T-helper 2 cell treated with Interferon-gamma antibody and Interleukin-4, amounts not matched to agents 5 μg/mL and 100 μg/mL, for 36 hours (primary cell): Measurements from ENCODE around the gene NCAPD2.

ENCODE experiments used
- DNase-seq: peaks from one replicate; pipeline ENCODE4 v3.0.0; 2021; ENCODE audit warnings: low spot score
- H3K27ac Mint-ChIP-seq: one replicate; pipeline ENCODE4 v1.8.0; 2021; ENCODE audit warnings: mild to moderate bottlenecking, mixed read lengths
- H3K27me3 Mint-ChIP-seq: one replicate; pipeline ENCODE4 v1.8.0; 2021; ENCODE audit warnings: low read depth, mixed read lengths
- H3K36me3 Mint-ChIP-seq: one replicate; pipeline ENCODE4 v1.8.0; 2021; ENCODE audit warnings: low read depth, mixed read lengths
- H3K4me1 Mint-ChIP-seq: one replicate; pipeline ENCODE4 v1.8.0; 2021; ENCODE audit warnings: low read depth, mixed read lengths
- H3K4me3 Mint-ChIP-seq: one replicate; pipeline ENCODE4 v1.8.0; 2022; ENCODE audit warnings: mild to moderate bottlenecking, moderate library complexity, mixed read lengths
- H3K9me3 Mint-ChIP-seq: one replicate; pipeline ENCODE4 v1.8.0; 2021; ENCODE audit warnings: mixed read lengths

Gene NCAPD2

DNA sequence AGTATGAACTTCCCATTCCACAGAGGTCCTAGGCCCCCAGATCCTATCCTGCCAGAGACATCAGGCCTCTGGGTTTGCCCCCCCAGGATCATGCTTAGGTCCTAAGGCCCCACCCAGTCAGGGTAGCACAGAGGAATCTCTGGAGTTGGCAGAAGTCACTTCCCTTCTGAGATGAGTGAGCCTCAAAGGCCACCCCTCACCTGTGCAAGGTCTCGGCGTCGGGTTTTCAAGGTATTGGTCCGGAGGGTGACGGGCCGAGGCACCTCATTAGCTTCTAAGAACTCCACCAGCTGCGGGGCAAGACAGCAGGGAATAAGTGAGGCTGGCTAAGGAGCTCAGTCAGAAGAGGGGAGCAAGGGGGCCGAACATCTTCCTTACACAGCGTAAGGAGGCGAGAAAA, 69.0 kb downstream of the NCAPD2 start:
- Mint-ChIP-seq H3K27ac (no peak overlapping the region), H3K9me3 (no peaks in the 10 kb centered on the region), H3K4me1 (peaks cover 24% of the 10 kb centered on the region), H3K27me3 (no peaks in the 10 kb centered on the region), H3K36me3 (peaks cover 74% of the 10 kb centered on the region), H3K4me3 (no peak overlapping the region)
- DNase-seq: no peak

GRCh38 chr12:6563448-6564050, 69.6 kb downstream of the NCAPD2 start:
- peaks cover 73% of the 10 kb centered on the region for H3K36me3 Mint-ChIP-seq
- H3K4me3 Mint-ChIP-seq: no peak overlapping the region
- H3K27ac Mint-ChIP-seq: peak overlapping the region; percentile 6
- peaks cover 17% of the 10 kb centered on the region for H3K4me1 Mint-ChIP-seq
- H3K27me3 Mint-ChIP-seq: no peaks in the 10 kb centered on the region
- H3K9me3 Mint-ChIP-seq: no peaks in the 10 kb centered on the region
- DNase-seq: peak; percentile 31

DNA sequence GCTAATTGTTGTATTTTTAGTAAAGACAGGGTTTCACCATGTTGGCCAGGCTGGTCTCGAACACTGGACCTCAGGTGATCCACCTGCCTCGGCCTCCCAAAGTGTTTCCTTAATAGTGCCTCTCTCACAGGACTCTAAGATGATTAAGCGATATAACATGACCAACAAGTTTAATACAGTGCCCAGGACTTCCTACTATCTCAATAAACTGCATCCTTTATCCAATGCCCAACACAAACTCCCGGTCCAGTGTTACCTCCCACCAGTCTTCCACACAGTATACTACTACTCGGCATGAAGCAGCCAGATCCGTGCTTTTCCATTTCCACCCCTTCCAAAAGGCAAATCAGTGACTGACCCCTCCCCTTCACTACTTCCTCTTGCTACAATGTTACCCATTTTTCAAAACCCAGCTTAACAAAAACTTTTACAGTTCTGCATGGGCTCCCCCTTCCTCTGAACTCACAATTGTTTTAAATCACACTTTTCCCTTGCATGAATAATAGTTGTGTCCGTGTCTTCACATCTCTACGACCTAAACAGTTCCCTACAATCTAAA, 73.3 kb downstream of the NCAPD2 start:
- no peaks in the 10 kb centered on the region for H3K9me3 Mint-ChIP-seq
- H3K27ac Mint-ChIP-seq: peak overlapping the region; percentile 98
- H3K27me3 Mint-ChIP-seq: no peaks in the 10 kb centered on the region
- H3K4me3 Mint-ChIP-seq: peak overlapping the region; percentile 98
- peaks cover 25% of the 10 kb centered on the region for H3K4me1 Mint-ChIP-seq
- H3K36me3 Mint-ChIP-seq: peaks cover 66% of the 10 kb centered on the region
- no peak for DNase-seq

DNA sequence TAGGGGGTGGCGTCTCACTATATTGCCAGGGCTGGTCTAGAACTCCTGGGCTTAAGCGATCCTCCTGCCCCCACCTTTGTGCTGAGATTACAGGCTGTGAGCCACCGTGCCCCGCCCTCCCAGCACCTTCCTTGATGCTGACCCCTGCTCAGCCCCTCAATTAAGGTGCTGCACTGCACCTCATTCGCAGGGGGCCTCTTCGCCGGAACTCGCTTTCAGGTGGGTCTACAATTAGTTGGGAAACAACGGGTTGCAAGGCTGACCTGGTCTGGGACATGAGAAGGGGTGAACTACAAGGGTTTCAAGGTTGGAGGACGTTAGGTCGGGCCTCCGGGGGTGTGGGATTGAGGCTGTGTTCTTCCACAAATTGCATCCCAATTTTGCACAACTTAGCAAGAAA, 75.4 kb downstream of the NCAPD2 start:
- Mint-ChIP-seq H3K27me3 (no peaks in the 10 kb centered on the region), H3K9me3 (no peaks in the 10 kb centered on the region), H3K27ac (no peak overlapping the region), H3K36me3 (peaks cover 64% of the 10 kb centered on the region), H3K4me3 (peak overlapping the region; percentile 64), H3K4me1 (peaks cover 19% of the 10 kb centered on the region)
- no peak for DNase-seq

DNA sequence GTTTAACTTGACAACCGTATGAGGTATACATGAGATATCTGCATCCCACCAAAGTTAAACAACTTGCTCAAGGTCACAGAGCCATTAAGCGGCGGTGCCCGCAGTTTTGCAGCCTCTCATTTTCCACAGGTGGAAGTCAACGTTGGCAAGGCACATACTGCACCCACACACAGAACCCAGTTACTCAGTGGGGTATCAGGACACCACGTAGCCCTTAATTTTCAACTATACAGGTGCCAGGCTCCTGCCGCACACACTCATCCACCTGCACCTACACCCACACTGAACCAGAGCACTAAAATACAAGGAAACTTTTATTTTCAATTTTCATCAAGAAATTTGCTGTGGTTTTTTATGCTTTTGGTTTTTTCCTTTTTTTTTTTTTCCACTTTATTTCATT, 75.9 kb downstream of the NCAPD2 start:
- peaks cover 19% of the 10 kb centered on the region for H3K4me1 Mint-ChIP-seq
- no peak for DNase-seq
- peak overlapping the region; percentile 64 for H3K4me3 Mint-ChIP-seq
- no peaks in the 10 kb centered on the region for H3K9me3 Mint-ChIP-seq
- H3K36me3 Mint-ChIP-seq: peaks cover 64% of the 10 kb centered on the region
- no peaks in the 10 kb centered on the region for H3K27me3 Mint-ChIP-seq
- peak overlapping the region; percentile 16 for H3K27ac Mint-ChIP-seq

DNA sequence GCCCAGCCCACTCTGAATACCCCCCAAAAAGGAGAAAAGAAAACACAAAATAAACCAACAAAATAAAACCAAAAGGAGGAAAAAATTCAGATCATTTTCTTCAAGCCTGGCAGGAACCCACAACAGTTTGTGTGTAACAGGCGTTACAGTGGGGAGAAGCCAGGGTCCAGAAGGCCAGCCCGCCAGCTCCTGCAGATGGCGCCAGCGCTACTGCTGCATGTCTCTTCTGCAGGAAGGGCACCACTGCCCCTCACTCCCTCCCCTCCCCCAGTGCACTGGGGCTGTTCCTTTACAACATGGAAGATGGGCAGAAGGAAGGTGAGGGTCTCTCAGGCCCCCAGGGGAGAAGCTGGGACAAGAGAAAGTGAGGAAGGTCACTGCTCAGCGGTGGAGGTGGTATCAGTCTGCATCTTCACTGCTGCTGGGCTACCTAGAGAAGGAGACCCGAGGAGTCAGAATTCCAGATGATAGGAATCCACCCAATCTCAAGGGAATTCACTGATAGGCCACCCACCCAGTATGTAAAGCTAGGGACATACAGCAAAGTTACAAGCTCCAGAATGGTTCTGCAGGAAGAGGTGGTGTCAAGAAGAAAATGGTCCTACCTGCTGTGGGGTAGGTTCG, 76.5 kb downstream of the NCAPD2 start:
- Mint-ChIP-seq H3K27ac (peak overlapping the region; percentile 59), H3K27me3 (no peaks in the 10 kb centered on the region), H3K4me3 (peak overlapping the region; percentile 64), H3K36me3 (peaks cover 67% of the 10 kb centered on the region), H3K4me1 (peaks cover 23% of the 10 kb centered on the region), H3K9me3 (no peaks in the 10 kb centered on the region)
- peak; percentile 35 for DNase-seq

GRCh38 chr12:6573001-6573400, 79.1 kb downstream of the NCAPD2 start:
- Mint-ChIP-seq H3K4me3 (no peak overlapping the region), H3K36me3 (peaks cover 69% of the 10 kb centered on the region), H3K27ac (no peak overlapping the region)

DNA sequence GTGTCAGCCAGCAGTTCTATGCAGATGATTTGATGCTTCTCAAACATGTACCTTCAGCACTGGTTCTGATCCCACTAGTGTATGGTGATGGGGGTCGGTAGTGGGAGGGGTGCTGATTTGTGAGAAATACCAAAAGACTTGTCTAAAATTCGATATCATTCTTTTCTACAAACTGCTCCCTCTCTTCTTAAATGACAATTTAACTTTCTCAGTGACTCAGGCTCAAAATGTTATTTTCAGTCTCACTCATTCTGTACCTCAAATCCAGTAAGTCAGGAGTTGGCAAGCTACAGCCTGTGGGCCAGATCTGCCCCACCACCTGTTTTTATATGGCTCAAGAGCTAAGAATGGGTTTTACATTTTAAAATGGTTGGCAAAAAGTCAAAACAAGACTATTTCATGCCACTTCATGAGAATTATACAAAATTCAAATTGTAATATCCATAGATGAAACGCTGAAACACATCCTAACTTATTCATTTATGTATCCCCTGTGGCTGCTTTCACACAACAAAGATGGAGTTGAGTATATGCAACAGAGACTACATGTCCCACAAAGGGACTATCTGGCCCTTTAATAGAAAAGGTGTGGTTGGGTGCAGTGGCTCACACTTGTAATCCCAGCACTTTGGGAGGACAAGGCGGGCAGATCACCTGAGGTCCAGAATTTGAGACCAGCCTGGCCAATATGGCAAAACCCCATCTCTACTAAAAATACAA, 80.8 kb downstream of the NCAPD2 start:
- Mint-ChIP-seq H3K4me3 (no peak overlapping the region), H3K4me1 (peaks cover 24% of the 10 kb centered on the region), H3K27ac (no peak overlapping the region), H3K27me3 (no peaks in the 10 kb centered on the region), H3K36me3 (peaks cover 70% of the 10 kb centered on the region), H3K9me3 (no peaks in the 10 kb centered on the region)
- no peak for DNase-seq

More at GRCh38 chr12:6573001-6573400, 79.1 kb downstream of the NCAPD2 start:
- no peak for DNase-seq
- H3K4me1 Mint-ChIP-seq: peaks cover 23% of the 10 kb centered on the region
- no peaks in the 10 kb centered on the region for H3K9me3 Mint-ChIP-seq
- H3K27me3 Mint-ChIP-seq: no peaks in the 10 kb centered on the region

- peaks cover 20% of the 10 kb centered on the region for H3K4me1 Mint-ChIP-seq
- H3K4me3 Mint-ChIP-seq: no peak overlapping the region
- peaks cover 66% of the 10 kb centered on the region for H3K36me3 Mint-ChIP-seq
- H3K27me3 Mint-ChIP-seq: no peaks in the 10 kb centered on the region
- DNase-seq: no peak
- H3K27ac Mint-ChIP-seq: peak overlapping the region; percentile 7
- H3K9me3 Mint-ChIP-seq: no peaks in the 10 kb centered on the region
Observed at GRCh38 chr12:6575648-6576047, 81.7 kb downstream of the NCAPD2 start.
